IPS-NIHi7 (cell line): ENCODE results near the gene MAP2K7.
"Not testable (repeated sequence)": the region's sequence is repeated elsewhere in the genome, so short reads cannot be mapped to it uniquely, and the experiment has no call there.

ENCODE experiments used
- DNase-seq: peaks from one replicate; pipeline ENCODE4 v3.0.0; 2012; ENCODE audit warnings: mixed read lengths; ENCODE audit errors: extremely low spot score

Gene MAP2K7

GRCh38 chr19:7930030-7930429 is 26.4 kb downstream of the MAP2K7 start:
- not testable (repeated sequence) for DNase-seq

GRCh38 chr19:7930765-7931164 is 27.1 kb downstream of the MAP2K7 start:
- no peak for DNase-seq

- DNase-seq = no peak
These were observed 27.8 kb downstream of the MAP2K7 start for GRCh38 chr19:7931221-7932061.

- no peak for DNase-seq
These were observed 28.7 kb downstream of the MAP2K7 start for GRCh38 chr19:7932276-7932929.

GRCh38 chr19:7932930-7933300 is 29.2 kb downstream of the MAP2K7 start:
- DNase-seq = no peak

- DNase-seq = no peak
These were observed 29.7 kb downstream of the MAP2K7 start for GRCh38 chr19:7933411-7933810.

GRCh38 chr19:7933828-7934725 is 30.4 kb downstream of the MAP2K7 start:
- DNase-seq = no peak

GRCh38 chr19:7934766-7935165 is 31.1 kb downstream of the MAP2K7 start:
- no peak for DNase-seq

GRCh38 chr19:7940841-7941240 is 37.2 kb downstream of the MAP2K7 start:
- DNase-seq = no peak

- DNase-seq = no peak
These were observed 38.4 kb downstream of the MAP2K7 start for GRCh38 chr19:7941895-7942596.

- no peak for DNase-seq
These were observed 39.3 kb downstream of the MAP2K7 start for GRCh38 chr19:7942981-7943443.

GRCh38 chr19:7943444-7944176 is 39.9 kb downstream of the MAP2K7 start, which contains the start of gene TIMM44:
TSS of gene TIMM44 (minus strand) at chr19:7943666. CDS start at chr19:7943651, 15 bp downstream.
- peak; percentile 99 for DNase-seq

GRCh38 chr19:7944177-7944761 is 40.6 kb downstream of the MAP2K7 start:
- peak; percentile 82 for DNase-seq

GRCh38 chr19:7947939-7948338 is 44.3 kb downstream of the MAP2K7 start:
- no peak for DNase-seq

- DNase-seq = no peak
These were observed 49.4 kb downstream of the MAP2K7 start for GRCh38 chr19:7953060-7953459.

GRCh38 chr19:7953576-7953975 is 49.9 kb downstream of the MAP2K7 start:
- no peak for DNase-seq

GRCh38 chr19:7955696-7956095 is 52.0 kb downstream of the MAP2K7 start:
- DNase-seq = no peak

GRCh38 chr19:7959211-7959610 is 55.5 kb downstream of the MAP2K7 start:
- no peak for DNase-seq

- not testable (repeated sequence) for DNase-seq
These were observed 57.4 kb downstream of the MAP2K7 start for GRCh38 chr19:7961082-7961481.

- no peak for DNase-seq
These were observed 58.4 kb downstream of the MAP2K7 start for GRCh38 chr19:7961920-7962626.
